ENCODE measurements around the gene MAP7D3.
"Not testable (repeated sequence)": the region's sequence is repeated elsewhere in the genome, so short reads cannot be mapped to it uniquely, and the experiment has no call there.

Gene MAP7D3

DNA sequence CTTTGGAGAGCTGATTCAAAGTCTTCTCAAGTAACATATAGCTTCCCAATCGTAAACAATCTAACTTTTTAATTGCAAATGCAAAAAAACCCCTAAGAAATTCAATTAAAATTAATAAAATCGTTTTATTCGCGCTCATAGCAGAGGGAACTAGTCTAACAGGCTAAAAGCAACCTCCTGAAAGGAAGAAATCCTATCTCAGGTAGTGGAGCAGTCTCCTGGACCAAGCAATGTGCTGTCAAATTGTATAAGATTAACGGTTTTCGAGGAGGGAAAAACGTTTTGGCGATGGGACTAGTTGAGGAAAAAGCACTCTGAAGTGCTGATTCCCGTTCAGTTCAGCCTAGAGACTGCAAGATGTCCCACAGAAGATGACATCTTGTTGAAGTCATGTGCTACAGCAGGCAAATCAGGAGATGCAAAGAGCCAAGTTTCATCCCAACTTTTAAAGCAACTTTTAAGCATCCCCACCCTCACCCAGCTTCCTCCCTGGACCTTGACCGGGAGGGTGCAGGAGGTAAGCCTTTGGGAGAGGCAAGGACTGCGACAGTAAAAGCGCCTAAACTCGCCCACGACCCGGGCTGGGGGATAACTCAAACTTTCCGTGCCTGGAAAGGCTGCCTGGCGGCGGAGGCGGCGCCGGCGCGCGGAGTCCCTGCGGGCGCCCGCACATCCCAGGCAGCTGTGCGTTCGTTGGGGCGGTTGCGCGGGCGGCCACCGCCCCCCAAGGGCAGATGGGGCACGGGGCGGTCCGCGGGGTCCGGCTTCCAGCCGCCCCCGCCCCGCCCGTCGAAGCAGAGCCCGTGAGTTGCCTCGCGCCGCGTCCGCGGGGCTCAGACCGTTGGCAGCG is 784 bp downstream of the MAP7D3 start:
- peak; percentile 38 for DNase-seq

DNA sequence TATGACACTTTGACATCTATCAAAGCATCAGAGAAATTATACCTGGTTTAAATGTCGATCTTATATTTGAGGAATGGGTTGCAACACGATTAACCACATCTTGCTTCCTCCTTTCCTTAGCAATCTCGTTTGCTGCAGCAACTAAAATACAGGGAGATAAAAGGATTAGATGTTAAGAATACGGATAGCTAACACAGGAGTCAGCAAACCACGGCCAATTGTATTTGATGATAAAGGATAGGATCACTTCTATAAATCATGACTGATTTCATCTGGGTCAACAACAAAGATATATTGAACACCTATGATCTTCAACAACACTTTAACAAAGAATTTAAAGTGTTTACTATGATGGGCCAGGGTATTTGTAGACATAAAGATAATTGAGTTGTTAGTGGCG is 5.0 kb downstream of the MAP7D3 start:
- no peak for DNase-seq

DNA sequence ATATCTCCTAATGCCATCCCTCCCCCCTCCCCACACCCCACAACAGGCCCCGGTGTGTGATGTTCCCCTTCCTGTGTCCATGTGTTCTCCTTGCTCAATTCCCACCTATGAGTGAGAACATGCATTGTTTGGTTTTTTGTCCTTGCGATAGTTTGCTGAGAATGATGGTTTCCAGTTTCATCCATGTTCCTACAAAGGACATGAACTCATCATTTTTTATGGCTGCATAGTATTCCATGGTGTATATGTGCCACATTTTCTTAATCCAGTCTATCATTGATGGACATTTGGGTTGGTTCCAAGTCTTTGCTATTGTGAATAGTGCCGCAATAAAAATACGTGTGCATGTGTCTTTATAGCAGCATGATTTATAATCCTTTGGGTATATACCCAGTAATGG is 13.4 kb downstream of the MAP7D3 start:
- DNase-seq, result not testable (repeated sequence)

DNA sequence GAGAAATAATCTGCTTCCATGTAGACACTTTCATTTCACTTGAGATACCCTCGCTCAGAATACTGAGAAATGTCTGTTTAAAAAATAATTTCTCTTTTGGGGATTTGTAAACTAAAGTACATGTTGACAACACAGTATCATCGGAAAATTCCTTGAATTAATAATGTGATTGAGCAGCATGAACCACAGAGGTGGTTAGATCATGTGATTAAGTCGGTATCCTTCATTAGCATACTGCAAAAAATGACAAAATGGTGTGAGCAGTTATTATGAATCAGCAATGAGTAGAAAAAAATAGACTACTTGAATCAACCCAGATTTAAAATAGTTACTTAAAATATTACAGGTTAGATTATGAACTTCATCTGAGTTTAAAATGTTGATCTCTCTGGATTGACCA is 14.1 kb downstream of the MAP7D3 start:
- no peak for DNase-seq

DNA sequence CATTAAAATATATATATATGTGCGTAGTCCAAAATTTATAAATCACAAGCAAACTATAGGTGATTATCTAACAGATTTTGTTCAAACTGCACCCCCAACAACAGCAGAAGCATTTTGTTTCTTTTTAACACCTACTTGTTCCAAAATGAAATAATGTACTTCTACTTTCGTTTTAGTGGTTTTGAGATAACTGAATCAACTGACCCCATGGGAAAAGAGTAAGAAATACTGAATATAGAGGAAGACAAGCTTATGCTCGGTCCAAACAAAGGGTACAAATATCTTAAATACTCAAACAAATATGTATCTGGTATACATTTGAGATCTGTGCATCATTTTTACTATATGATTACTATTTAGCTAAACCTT is 22.4 kb downstream of the MAP7D3 start:
- DNase-seq, result no peak

DNA sequence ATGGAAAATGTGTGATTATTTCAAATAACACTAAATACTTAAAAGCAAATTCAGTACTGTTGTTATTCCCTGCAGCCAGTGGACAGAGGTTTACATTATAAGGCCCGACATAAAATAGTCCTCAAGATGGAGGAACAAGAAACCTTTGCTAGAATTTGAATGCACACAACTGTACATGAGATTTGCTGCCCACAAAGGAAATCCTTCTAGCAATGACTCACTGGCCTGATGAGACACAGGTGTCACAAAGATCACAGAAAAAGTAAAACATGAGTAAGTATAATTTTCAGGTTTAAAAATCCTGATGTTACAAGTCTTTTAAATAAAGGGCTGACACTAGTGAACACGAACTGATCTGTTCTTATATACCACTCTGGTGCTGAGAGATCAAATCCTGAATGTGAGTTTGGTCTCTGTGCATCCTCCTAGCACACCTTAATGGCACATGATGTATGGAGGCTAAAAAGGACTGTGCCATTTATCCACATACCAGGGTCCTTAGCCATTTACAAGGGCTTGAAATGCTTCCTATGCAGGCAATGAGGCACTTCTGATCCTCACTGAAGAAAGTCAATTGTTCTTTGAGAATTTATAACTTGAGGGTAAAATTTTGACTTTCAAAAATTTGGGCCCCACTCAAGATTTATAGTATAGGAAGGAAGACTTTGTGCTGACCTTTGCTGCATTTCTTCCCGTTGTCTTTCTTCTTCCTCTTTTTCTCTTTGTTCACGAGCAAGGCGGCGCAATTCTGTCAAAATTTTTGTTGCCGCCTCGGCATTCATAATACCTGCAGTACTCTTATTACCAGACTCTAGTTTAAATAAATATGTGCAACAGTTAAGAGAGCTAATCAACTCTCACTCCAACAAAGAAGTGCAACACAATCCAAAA is 23.0 kb downstream of the MAP7D3 start:
- no peak for DNase-seq

DNA sequence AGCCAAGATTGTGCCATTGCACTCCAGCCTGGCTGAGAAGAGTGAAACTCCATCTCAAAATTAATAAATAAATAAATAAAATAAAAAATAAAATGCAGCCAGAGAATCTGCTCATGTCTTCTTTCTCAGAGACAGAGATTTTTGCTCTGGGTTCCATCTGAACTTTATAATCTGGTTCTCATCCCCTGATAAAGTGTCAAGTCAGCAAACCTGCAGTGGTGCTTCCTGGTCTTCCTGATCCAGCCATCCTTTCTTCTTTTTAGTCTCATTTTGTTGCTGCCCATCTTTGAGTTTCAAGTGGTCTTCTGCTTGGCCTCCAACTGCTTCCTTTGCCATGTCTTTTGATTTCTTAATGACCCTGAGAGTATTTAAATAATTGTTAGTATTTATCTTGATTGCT is 24.1 kb downstream of the MAP7D3 start:
- no peak for DNase-seq

DNA sequence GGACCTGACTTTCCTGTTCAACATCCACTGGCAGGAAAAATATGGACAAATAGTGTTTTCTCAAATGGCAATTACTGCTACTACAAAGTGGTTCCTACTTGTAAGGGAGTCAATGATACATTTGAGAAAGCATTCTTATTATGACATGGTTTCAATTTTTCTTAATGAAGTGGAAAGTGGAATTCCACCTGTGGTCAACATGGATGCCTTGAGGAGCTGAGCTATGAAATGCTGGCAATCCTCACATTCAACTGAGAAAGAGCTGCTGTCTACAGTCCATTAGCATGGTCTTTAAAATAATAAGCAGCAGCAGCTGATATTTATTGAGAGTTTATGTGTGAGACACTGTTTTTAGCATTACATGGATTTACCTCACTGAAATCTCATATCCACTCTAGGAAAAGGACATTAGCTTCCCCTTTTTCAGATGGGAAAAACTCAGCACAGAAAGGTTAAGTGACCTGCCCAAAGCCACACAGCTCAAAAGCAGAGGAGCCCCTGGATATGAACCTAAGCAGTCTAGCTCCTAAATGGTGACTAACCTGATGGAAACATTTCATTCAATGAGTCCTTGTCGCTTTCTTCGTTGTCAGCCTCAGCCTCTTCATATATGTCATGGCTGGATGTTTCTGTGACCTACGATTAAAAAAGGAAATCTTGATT is 29.2 kb downstream of the MAP7D3 start:
- DNase-seq, result no peak

DNA sequence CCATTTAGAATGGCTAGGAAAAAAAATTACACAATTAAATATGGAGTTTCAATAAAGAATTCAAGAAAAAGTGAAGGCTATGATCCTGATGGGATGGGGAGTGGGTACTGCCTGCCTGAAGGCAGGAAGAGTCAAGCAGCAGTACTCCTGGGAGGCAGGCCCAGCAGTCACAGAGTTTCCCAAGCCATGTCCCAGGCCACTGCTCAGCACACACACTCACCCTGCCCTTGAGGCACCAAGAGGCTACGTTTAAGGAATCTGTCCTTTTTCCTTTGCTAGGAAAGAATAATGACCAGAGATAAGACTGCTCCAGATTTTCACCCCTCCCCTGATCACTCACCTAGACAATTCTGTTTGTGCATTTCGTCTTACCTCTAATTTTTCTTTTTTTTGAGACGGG is 30.2 kb downstream of the MAP7D3 start:
- DNase-seq, result no peak

DNA sequence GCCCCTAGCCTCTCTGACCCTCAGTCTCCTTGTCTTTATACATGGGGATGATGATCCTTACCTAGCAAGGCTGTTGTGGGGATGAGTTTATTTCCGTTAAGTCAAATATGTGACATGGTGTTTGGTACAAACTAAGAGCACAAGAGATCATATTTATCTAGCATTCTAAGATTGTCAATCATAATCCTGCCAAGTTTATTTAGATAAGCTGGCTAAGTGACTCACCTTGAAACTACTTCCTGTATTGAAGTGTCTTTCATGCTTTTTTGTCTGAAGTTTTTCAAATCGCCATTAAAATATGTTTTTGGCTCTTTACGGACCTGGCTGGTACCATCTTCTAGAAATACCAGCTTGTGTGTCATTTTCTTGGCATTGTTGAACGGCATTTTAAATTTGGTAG is 30.7 kb downstream of the MAP7D3 start:
- DNase-seq, result no peak

DNA sequence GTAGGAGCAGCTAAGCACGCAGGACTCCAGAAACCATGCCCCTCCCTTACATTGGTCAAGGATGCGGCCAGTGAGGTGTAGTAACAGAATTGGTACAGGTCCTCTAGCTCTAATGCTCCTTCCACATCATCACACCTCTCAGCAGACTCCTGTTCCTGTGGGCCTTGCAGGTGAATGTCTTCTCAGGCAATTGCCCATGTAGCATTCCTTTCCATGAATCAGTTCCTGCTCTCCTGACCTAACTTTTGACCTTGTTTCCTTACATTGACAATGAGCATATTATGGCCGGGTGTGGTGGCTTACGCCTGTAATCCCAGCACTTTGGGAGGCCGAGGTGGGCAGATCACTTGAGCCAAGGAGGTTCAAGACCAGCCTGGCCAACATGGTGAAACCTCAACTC is 31.3 kb downstream of the MAP7D3 start:
- DNase-seq, result no peak

DNA sequence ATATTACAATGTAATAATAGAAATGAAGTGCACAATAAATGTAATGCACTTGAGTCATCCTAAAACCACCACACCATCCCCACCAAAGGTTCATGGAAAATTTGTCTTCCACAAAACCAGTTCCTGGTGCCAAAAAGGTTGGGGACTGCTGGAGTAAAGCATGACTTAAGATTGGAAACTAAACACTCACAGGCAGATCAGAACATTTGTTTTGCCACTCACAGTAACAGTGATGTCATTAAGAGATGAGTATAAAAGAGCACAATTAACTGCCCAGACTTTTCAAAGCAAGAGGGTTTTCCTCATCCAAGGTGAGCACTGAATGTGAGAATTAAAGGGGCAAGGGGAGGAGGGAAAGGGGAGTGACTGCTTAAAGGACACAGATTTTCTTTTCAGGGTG is 35.6 kb downstream of the MAP7D3 start:
- DNase-seq, result no peak

DNA sequence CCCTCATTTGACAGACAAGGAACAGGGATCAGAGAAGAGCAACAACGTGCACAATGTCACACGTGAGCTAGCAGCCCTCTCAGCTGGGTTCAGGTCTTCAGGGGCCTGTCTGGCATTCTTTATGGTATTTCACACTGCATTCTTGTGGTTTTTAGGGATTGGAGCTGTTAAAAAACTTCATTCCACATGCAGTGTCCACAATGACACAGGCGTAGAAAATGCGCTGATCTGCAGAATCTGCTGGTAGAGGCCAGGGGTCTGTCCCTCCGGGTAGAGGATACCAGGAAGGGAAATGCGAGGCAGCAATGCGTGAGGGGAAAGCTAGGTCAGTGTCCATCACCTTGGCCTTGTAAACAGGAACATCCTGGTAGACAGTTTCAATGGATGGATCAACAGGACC is 36.6 kb downstream of the MAP7D3 start:
- no peak for DNase-seq

DNA sequence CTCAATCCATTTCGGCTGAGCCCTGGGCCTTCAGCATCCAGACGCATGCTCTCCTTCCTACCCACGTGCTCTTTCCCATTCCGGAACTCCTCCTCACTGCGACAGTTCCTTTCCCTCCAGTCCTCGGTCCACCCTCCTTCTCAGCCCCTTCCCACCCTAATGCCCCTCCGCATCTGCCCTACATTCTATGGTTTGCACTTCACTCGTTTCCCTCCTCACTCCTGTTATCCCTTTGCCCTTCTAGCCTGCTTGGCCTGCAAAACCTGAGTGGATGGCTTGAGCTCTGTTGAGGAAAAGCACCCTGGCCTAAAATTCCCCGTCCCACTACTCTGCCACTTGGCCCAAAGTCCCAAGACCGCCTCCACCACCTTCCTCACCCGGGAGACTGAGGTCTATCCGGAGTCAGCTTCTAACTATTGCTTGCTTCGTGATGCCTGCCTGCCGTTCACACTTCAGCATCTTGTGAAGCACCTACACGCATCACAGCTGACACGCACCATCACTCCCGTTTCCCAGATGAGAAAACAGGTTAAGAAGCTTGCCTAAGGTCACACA is 38.6 kb downstream of the MAP7D3 start:
- no peak for DNase-seq

DNA sequence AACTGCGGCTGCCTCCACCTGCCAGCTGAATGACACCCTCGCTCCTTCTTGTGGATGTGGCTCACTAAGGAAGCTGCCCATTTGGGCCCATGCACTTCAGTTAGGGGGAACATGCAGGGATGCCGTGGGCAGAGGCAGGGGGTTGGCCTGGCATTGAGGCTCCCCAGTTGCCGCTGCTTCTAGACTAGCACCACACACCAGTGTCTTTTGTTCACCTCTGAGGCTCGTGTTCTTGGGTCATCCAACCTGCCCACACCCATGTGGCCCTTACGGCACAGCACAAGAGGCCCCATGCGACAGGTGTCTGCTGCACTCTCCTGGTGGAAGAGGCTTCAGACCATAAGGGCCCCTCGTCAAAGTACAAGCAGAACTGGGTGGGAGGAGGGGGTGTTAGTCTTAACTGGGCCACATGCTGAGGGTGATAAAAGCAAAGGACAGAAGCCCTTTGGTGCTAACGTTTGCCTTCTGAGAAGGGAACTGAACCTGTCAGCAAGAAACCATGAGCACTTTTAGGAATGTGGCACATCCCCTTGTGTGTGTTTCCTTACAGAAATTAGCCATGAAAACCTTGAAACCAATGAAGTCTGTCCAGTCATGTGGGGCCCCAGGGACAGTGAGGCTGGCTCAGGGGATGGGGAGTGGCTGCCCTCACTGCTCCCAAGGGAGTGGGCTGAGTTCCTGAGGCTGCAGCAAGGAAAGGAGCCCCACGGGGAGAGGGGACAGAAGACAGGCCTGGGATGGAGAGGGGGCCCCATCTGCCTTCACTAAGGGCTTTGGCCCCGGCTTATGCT is 39.2 kb downstream of the MAP7D3 start:
- DNase-seq, result no peak

DNA sequence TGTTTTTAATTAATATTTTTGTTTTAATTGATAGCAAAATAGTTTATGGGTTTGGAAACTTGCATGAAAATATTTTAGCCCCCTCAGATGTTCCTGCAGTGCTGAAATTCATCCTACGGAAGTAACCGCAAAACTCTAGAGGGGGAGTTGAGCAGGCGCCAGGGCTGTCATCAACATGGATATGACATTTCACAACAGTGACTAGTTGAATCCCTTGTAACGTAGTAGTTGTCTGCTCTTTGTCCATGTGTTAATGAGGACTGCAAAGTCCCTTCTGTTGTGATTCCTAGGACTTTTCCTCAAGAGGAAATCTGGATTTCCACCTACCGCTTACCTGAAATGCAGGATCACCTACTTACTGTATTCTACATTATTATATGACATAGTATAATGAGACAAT is 40.4 kb downstream of the MAP7D3 start:
- no peak for DNase-seq

DNA sequence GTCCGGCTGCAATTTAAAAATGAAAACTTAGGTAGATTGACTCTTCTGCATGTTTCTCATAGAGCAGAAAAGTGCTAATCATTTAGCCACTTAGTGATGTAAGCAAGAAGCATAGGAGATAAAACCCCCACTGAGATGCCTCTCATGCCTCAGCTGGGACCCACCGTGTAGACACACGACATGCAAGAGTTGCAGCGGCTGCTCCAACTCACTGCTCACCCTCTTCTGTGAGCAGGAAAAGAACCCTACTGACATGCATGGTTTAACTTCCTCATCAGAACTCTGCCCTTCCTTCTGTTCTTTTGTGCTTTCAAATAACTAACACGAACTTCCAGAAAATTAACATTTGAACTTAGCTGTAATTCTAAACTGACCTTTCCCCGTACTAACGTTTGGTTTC is 41.0 kb downstream of the MAP7D3 start:
- no peak for DNase-seq

DNA sequence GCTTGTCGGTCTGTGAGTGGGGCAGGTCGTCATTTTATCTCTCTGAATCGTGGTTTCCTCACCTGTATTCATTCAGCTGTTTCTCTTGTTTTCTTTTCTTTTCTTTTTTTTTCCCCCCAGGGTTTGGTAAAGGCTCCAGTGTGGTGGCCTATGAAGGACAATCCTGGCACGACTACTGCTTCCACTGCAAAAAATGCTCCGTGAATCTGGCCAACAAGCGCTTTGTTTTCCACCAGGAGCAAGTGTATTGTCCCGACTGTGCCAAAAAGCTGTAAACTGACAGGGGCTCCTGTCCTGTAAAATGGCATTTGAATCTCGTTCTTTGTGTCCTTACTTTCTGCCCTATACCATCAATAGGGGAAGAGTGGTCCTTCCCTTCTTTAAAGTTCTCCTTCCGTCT is 41.4 kb downstream of the MAP7D3 start:
- no peak for DNase-seq

DNA sequence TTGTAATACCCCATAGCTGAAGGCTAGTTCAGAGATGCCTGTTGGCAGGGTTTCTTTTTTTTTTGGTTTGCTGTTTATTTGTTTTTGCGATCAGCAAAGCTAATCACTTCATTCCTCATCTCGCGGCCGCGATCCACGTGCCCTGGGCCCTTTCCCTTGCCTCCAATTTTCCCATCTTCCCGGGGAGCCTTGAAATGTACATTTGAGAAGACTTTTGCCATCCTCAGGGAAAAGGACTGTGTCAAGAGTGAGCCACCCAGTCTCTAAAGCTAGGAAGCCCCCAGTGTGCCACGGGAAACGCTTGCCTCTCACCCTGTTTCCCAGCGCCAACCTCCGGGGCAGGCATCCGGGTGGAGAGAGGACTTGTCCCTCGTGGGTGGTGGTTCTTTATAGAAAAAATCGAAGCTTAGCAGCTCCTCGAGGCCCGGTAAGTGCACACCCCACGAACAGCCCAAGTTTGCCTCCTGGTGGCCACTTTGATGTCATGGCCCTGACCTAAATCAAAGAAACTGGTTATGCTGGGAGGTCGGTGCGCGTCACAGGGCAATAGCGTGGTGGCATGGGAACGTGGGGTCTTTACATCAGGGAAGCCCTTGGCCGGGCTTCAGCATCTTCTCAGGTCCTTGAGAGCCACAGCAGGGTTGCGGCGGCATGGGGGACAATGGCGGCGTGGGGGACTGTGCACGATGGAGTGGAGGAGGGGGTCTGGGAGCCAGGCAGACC is 42.0 kb downstream of the MAP7D3 start:
- DNase-seq, result no peak

DNA sequence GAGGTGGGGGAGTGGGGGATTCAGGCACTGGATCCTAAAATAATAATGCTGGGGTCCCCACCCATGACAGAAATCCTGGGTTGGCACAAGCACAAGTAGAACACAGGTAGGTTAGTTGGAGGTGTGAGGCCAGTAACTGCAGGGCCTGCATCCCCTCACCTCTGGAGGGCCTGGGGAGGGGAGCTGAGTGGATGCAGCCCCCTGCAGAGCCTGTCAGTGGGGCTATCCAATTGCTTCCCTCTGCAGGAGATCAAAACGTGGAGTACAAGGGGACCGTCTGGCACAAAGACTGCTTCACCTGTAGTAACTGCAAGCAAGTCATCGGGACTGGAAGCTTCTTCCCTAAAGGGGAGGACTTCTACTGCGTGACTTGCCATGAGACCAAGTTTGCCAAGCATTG is 43.7 kb downstream of the MAP7D3 start:
- no peak for DNase-seq

DNA sequence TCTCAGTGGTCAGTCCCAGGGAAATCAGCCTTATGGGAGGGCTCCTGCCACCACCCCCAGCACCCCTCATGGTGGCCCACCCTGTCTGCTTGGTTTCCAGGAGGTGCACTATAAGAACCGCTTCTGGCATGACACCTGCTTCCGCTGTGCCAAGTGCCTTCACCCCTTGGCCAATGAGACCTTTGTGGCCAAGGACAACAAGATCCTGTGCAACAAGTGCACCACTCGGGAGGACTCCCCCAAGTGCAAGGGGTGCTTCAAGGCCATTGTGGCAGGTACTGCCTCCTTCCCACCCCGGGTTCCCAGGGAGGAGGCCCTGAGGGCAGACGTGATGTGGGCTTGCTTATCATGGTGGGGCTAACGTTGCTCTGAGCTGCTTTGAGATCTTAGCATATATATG is 44.3 kb downstream of the MAP7D3 start:
- no peak for DNase-seq

DNA sequence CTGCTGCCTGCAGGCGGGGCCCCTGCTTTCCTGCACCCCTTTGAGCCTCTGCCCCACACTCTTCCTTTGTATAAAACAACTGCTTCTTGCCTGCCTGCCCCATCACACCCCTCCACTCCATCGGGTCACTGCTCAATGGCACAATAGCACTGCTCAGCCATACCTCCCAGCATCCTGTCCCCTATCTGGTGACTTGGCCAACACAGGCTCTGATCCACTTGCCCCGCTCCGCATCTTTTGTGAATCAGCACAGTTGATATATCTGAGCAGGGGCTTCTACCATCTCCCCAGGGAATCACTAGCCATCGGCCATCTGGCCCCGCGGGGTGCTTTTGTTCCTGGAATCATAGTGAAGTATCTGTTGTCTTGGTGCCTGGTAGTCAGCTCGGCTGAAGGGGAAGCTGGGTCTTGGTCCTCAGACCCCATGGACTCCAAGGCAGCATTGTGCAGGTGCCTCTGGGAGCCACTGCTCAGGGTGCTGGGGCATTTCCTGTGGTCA is 45.3 kb downstream of the MAP7D3 start:
- DNase-seq, result no peak
